HepG2 (cell line): ENCODE data around the gene CRNN. TPM values are rescaled to one million over a fixed set of nuclear protein-coding genes. Genes with fewer than 3 reads are reported as not detected.

Experiments used
- ATAC-seq: fragments of 200-7000 bp; cut with Tn5 transposase; 3 replicates; pipeline ENCODE4 v1.9.1; 2020; ENCODE audit warnings: mild to moderate bottlenecking, moderate library complexity
- BruUV-seq: library from RNA; stranded (reverse); fragments of 400-500 nt; replicated peaks from 2 replicates; lab custom pipeline; 2021; lab: Mats Ljungman, UMichigan
- CTCF ChIA-PET: fragments of 300-600 bp; formaldehyde crosslinking; extraction: SDS; loops from one replicate; lab custom pipeline; 2021; ENCODE audit warnings: low total read pairs, inconsistent platforms, low intra/inter-chr PET ratio; lab: Yijun Ruan, JAX
- POLR2A ChIA-PET: fragments of 350-600 bp; sonication (Branson Sonifier 250); formaldehyde crosslinking; loops from one replicate; lab custom pipeline; 2020; ENCODE audit warnings: antibody characterized with exemption, inconsistent platforms; lab: Yijun Ruan, JAX
- DNase-seq: peaks from one replicate; pipeline ENCODE4 v3.0.0-alpha.2; 2015; ENCODE audit warnings: low spot score
- FAIRE-seq: peaks from 3 replicates; lab custom pipeline; 2011; peaks lifted over from hg19 to GRCh38; lab: Jason Lieb, UNC
- H2AFZ ChIP-seq: one replicate; pipeline ENCODE4 v1.6.1; 2011; ENCODE audit warnings: low read length, inconsistent platforms
- H3K27ac ChIP-seq: fragments of 300-600 bp; 3 replicates; pipeline ENCODE4 v1.8.0; 2011; ENCODE audit warnings: mixed run types, mild to moderate bottlenecking, mixed read lengths, low read length, inconsistent platforms; ENCODE audit not compliant: insufficient read depth; ENCODE audit errors: extremely low read length
- H3K27me3 ChIP-seq, 2 experiments: fragments of 200-600 bp in 1 of 2; 2 replicates in 1 of 2; 3 replicates in 1 of 2; pipeline versions ENCODE4 v1.6.0 to v1.8.0; 2011; ENCODE audit warnings: low read length in 2 of 2, mild to moderate bottlenecking in 2 of 2, moderate library complexity in 2 of 2, inconsistent platforms in 1 of 2; ENCODE audit not compliant: insufficient read depth in 2 of 2, control insufficient read depth in 1 of 2
- H3K36me3 ChIP-seq, 2 experiments: fragments of 200-600 bp in 1 of 2; replicated peaks in 1 of 2; 2 replicates in 1 of 2; 3 replicates in 1 of 2; pipeline versions ENCODE4 v1.5.1 to v1.8.0; 2011; ENCODE audit warnings: low read length in 2 of 2, inconsistent platforms in 1 of 2; ENCODE audit not compliant: insufficient read depth in 2 of 2, control insufficient read depth in 1 of 2
- H3K4me1 ChIP-seq: 2 replicates; pipeline ENCODE4 v1.5.1; 2012; ENCODE audit warnings: low read length, inconsistent platforms; ENCODE audit not compliant: insufficient read depth
- H3K4me2 ChIP-seq: 2 replicates; pipeline ENCODE4 v1.6.0; 2011; ENCODE audit warnings: low read depth, low read length, inconsistent platforms
- H3K4me3 ChIP-seq, 3 experiments: fragments of 200-600 bp in 1 of 3; sonication (generic), shearing (Covaris generic) in 1 of 3; replicated peaks in 1 of 3; 2 replicates each; pipeline ENCODE4 v1.5.1; 2011 to 2016; ENCODE audit warnings: low read length in 3 of 3, inconsistent platforms in 2 of 3, low read depth in 2 of 3, mild to moderate bottlenecking in 2 of 3, control low read depth in 1 of 3, mixed read lengths in 1 of 3; ENCODE audit not compliant: insufficient read depth in 1 of 3
- H3K79me2 ChIP-seq: one replicate; pipeline ENCODE4 v1.6.1; 2011; ENCODE audit warnings: low read length, inconsistent platforms; ENCODE audit not compliant: insufficient read depth
- H3K9ac ChIP-seq: 2 replicates; pipeline ENCODE4 v1.6.0; 2011; ENCODE audit warnings: mild to moderate bottlenecking, low read depth, low read length, inconsistent platforms; ENCODE audit not compliant: insufficient read depth
- H3K9me3 ChIP-seq: 2 replicates; pipeline ENCODE4 v1.5.1; 2012; ENCODE audit warnings: mild to moderate bottlenecking, low read length
- H4K20me1 ChIP-seq: 2 replicates; pipeline ENCODE4 v1.6.0; 2011; ENCODE audit warnings: inconsistent platforms, mild to moderate bottlenecking, low read length, moderate library complexity; ENCODE audit not compliant: insufficient read depth
- ZNF205 ChIP-seq: IDR thresholded peaks from 2 replicates; pipeline ENCODE4 v1.6.1; 2018; ENCODE audit warnings: missing biosample characterization, missing genetic modification reagents
- ZNF430 ChIP-seq: sonication (generic); formaldehyde crosslinking; IDR thresholded peaks from 2 replicates; pipeline ENCODE4 v1.9.0; 2021; ENCODE audit warnings: mild to moderate bottlenecking, missing genetic modification reagents
- ZNF589 ChIP-seq: sonication (generic); formaldehyde crosslinking; conservative IDR thresholded peaks from 2 replicates; pipeline ENCODE4 v1.8.0; 2022; ENCODE audit warnings: mild to moderate bottlenecking, moderate library complexity, missing genetic modification reagents
- ZNF674 ChIP-seq: sonication (generic); formaldehyde crosslinking; IDR thresholded peaks from 2 replicates; pipeline ENCODE4 v1.5.0; 2020; ENCODE audit warnings: low read depth, mild to moderate bottlenecking, missing genetic modification reagents
- WGBS: methylation state at CpG from one replicate; pipeline ENCODE4 v1.1.6; 2017; ENCODE audit warnings: low lambda C conversion rate; 5-methylcytosine and 5-hydroxymethylcytosine counted together
- in situ Hi-C: cut with HindIII; loops from 2 replicates; pipeline ENCODE4 v1.10.0; 2017; ENCODE audit warnings: low pct_unique_long_range_greater_than_20kb; ENCODE audit not compliant: extremely low pct_ligation_motif_present
- intact Hi-C: fragments of 100-400 bp; cut with micrococcal nuclease; formaldehyde crosslinking; loops from one replicate; pipeline ENCODE4 v1.10.0; 2022; ENCODE audit not compliant: unreplicated experiment
- polyA plus RNA-seq, 8 experiments: library from polyadenylated mRNA; depleted of rRNA in 3 of 8; stranded (reverse) in 7 of 8; unstranded in 1 of 8; fragments of >200 nt; fragmentation: Illumina TruSeq in 4 of 8; extraction: Trizol in 4 of 8; gene quantifications; 2 replicates each; pipeline versions ENCODE4 v1.2.1 to v1.2.3, GENCODE V29; 2011 to 2016; ENCODE audit warnings: low read depth in 4 of 8, missing spikeins in 1 of 8, mixed read lengths in 1 of 8; ENCODE audit not compliant: insufficient read depth in 1 of 8
- total RNA-seq, 5 experiments: library from RNA; depleted of rRNA; stranded (reverse); fragments of >200 nt; fragmentation: Illumina TruSeq; extraction: Trizol; gene quantifications; 2 replicates each; pipeline ENCODE4 v1.2.3, GENCODE V29; 2016; ENCODE audit warnings: low read depth in 1 of 5
- TF ChIP-seq, protein P1 (sequence below): sonication (generic); formaldehyde crosslinking; IDR thresholded peaks from 2 replicates; pipeline ENCODE4 v1.8.1; 2022; ENCODE audit warnings: mild to moderate bottlenecking, missing genetic modification reagents
- TF ChIP-seq, protein P2 (sequence below): sonication (generic); formaldehyde crosslinking; IDR thresholded peaks from 2 replicates; pipeline ENCODE4 v1.4.0; 2020; ENCODE audit warnings: mild to moderate bottlenecking, missing genetic modification reagents
- TF ChIP-seq, protein P3 (sequence below): IDR thresholded peaks from 2 replicates; pipeline ENCODE4 v1.6.1; 2016; ENCODE audit warnings: mild to moderate bottlenecking

The CRNN gene
- total and polyA plus RNA-seq, 2 of the 13 experiments (the other 11 are each of a cell fraction or from before 2014, with no cell fraction given), result not detected

DNA sequence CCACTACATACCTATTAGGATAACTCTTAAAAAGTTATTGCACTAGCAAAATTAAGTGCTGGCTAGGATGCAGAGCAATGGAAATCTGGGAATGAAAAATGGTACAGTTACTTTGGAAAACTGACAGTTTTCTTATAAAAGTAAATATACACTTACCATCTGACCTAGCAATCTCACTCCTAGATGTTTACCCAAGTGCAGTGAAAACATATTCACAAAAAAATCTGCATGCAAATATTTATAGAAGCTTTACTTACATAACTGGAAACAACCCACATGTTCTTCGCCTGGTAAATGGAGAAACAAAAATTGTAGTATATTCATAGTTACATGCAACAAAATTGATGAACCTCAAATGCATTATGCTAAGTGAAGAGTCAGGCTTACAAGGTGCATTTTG is 41.4 kb downstream of the CRNN start:
- H4K20me1 ChIP-seq, result no peaks in the 10 kb centered on the region
- no TSS peak for BruUV-seq
- intact Hi-C loops (no loop called here), in situ Hi-C loops (no loop called here)
- no peak overlapping the region for H2AFZ ChIP-seq
- H3K36me3 ChIP-seq, result no peaks in the 10 kb centered on the region
- FAIRE-seq, result no peak
- whole genome bisulfite sequencing, result 13% methylated on average over 1 of the region's 1 CpG
- H3K27me3 ChIP-seq, result no peaks in the 10 kb centered on the region
- no peak overlapping the region for H3K4me3 ChIP-seq
- no peak overlapping the region for H3K4me2 ChIP-seq
- ChIA-PET POLR2A (no interaction called here), CTCF (no interaction called here)
- no peak for ATAC-seq
- H3K9ac ChIP-seq, result no peak overlapping the region
- H3K4me1 ChIP-seq, result no peaks in the 10 kb centered on the region
- H3K9me3 ChIP-seq, result peaks cover 6% of the 10 kb centered on the region; the same call in 1 of the 2 replicates
- no peak for TF ChIP-seq ZNF430 (CRISPR knock-in tag)
- TF ChIP-seq ZNF589 (CRISPR knock-in tag), result no peak
- TF ChIP-seq ZNF205 (CRISPR knock-in tag), result no peak
- TF ChIP-seq, protein P1, sequence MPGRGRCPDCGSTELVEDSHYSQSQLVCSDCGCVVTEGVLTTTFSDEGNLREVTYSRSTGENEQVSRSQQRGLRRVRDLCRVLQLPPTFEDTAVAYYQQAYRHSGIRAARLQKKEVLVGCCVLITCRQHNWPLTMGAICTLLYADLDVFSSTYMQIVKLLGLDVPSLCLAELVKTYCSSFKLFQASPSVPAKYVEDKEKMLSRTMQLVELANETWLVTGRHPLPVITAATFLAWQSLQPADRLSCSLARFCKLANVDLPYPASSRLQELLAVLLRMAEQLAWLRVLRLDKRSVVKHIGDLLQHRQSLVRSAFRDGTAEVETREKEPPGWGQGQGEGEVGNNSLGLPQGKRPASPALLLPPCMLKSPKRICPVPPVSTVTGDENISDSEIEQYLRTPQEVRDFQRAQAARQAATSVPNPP (CRISPR knock-in tag), result no peak
- TF ChIP-seq, protein P2, sequence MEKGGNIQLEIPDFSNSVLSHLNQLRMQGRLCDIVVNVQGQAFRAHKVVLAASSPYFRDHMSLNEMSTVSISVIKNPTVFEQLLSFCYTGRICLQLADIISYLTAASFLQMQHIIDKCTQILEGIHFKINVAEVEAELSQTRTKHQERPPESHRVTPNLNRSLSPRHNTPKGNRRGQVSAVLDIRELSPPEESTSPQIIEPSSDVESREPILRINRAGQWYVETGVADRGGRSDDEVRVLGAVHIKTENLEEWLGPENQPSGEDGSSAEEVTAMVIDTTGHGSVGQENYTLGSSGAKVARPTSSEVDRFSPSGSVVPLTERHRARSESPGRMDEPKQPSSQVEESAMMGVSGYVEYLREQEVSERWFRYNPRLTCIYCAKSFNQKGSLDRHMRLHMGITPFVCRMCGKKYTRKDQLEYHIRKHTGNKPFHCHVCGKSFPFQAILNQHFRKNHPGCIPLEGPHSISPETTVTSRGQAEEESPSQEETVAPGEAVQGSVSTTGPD, result no peak
- TF ChIP-seq, protein P3, sequence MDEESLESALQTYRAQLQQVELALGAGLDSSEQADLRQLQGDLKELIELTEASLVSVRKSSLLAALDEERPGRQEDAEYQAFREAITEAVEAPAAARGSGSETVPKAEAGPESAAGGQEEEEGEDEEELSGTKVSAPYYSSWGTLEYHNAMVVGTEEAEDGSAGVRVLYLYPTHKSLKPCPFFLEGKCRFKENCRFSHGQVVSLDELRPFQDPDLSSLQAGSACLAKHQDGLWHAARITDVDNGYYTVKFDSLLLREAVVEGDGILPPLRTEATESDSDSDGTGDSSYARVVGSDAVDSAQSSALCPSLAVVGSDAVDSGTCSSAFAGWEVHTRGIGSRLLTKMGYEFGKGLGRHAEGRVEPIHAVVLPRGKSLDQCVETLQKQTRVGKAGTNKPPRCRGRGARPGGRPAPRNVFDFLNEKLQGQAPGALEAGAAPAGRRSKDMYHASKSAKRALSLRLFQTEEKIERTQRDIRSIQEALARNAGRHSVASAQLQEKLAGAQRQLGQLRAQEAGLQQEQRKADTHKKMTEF, result no peak
- no peak for TF ChIP-seq ZNF674 (CRISPR knock-in tag)
- H3K79me2 ChIP-seq, result no peaks in the 10 kb centered on the region
- no peak for DNase-seq
- H3K27ac ChIP-seq, result no peak overlapping the region
